Cardiac fibroblast (primary cell): ENCODE data around the gene AP3B1.

Source experiments
- DNase-seq, 2 donors: peaks; one replicate each; pipeline versions ENCODE4 v3.0.0 to v3.0.0-alpha.2; 2010; ENCODE audit warnings: low read depth in 2 of 2
- H3K4me3 ChIP-seq, 2 donors: replicated peaks in 1 of 2; 1 replicate in 1 of 2; 2 replicates in 1 of 2; pipeline ENCODE4 v1.5.1; 2011; ENCODE audit warnings: low read depth in 2 of 2, low read length in 2 of 2, mild to moderate bottlenecking in 2 of 2, moderate library complexity in 1 of 2
- CTCF ChIP-seq: IDR thresholded peaks from one replicate; pipeline ENCODE4 v1.5.1; 2011; ENCODE audit warnings: low read depth, mild to moderate bottlenecking, low read length, inconsistent platforms

The AP3B1 gene

GRCh38 chr5:78320401-78320800, 25.9 kb upstream of the AP3B1 start:
- peak; percentile 71 for TF ChIP-seq CTCF
- H3K4me3 ChIP-seq, result no peak overlapping the region
- DNase-seq, result peak; percentile 62 to 68

- TF ChIP-seq CTCF, result no peak
- no peak overlapping the region for H3K4me3 ChIP-seq
- no peak for DNase-seq
These were observed 23.8 kb upstream of the AP3B1 start for GRCh38 chr5:78318337-78318736.

GRCh38 chr5:78317515-78317914, 23.0 kb upstream of the AP3B1 start:
- no peak overlapping the region for H3K4me3 ChIP-seq
- DNase-seq, result no peak
- no peak for TF ChIP-seq CTCF

GRCh38 chr5:78308703-78309102, 14.2 kb upstream of the AP3B1 start:
- no peak for TF ChIP-seq CTCF
- no peak overlapping the region for H3K4me3 ChIP-seq
- no peak for DNase-seq

GRCh38 chr5:78300464-78301045, 6.1 kb upstream of the AP3B1 start:
- peak; percentile 56 for DNase-seq
- peak; percentile 5 for TF ChIP-seq CTCF
- no peak overlapping the region for H3K4me3 ChIP-seq

GRCh38 chr5:78295035-78295961, 800 bp upstream of the AP3B1 start:
- peak overlapping the region; percentile 96 to 99 for H3K4me3 ChIP-seq
- DNase-seq, result peak in 1 of 2 donors; percentile 37
- peak; percentile 37 for TF ChIP-seq CTCF
